Body of pancreas (tissue), 4 donors: Measurements from ENCODE around the gene TUBA8. TPM values are rescaled to one million over a fixed set of nuclear protein-coding genes. Genes with fewer than 3 reads are reported as not detected.
"Not testable (repeated sequence)": the region's sequence is repeated elsewhere in the genome, so short reads cannot be mapped to it uniquely, and the experiment has no call there.

Experiments used
- ATAC-seq: fragments of 150-250 bp; one replicate; pipeline ENCODE4 v1.9.1; 2016
- DNase-seq, 4 donors: peaks; one replicate each; pipeline ENCODE4 v3.0.0-alpha.2; 2019
- H3K27ac ChIP-seq, 4 donors: fragments of 200-600 bp; sonication (generic); 1 replicate in 3 of 4; 2 replicates in 1 of 4; pipeline versions ENCODE4 v1.5.1 to v1.6.1; 2016 to 2019; ENCODE audit warnings: mild to moderate bottlenecking in 1 of 4, mixed read lengths in 1 of 4, moderate library complexity in 1 of 4
- H3K27me3 ChIP-seq, 2 donors: fragments of 200-600 bp; sonication (generic); one replicate each; pipeline ENCODE4 v1.6.0; 2016; ENCODE audit warnings: mild to moderate bottlenecking in 1 of 2
- H3K36me3 ChIP-seq, 2 donors: fragments of 200-600 bp; sonication (generic); replicated peaks in 1 of 2; 2 replicates each; pipeline ENCODE4 v1.5.1; 2016; ENCODE audit warnings: low read depth in 2 of 2; ENCODE audit not compliant: insufficient read depth in 1 of 2
- H3K4me1 ChIP-seq: fragments of 200-600 bp; sonication (generic); one replicate; pipeline ENCODE4 v1.6.0; 2016
- H3K4me3 ChIP-seq, 2 donors: fragments of 200-600 bp; sonication (generic); 1 replicate in 1 of 2; 2 replicates in 1 of 2; pipeline ENCODE4 v1.5.1; 2016 to 2019
- H3K9me3 ChIP-seq, 3 donors: fragments of 200-600 bp; sonication (generic); 1 replicate in 2 of 3; 2 replicates in 1 of 3; pipeline ENCODE4 v1.5.1; 2016
- POLR2A ChIP-seq, 3 donors: fragments of 450-650 bp; IDR thresholded peaks; one replicate each; pipeline ENCODE4 v1.6.1; 2016; ENCODE audit warnings: antibody characterized with exemption in 3 of 3, mild to moderate bottlenecking in 2 of 3
- WGBS, 2 donors: methylation state at CpG; one replicate each; pipeline ENCODE4 v1.1.5; 2017; 5-methylcytosine and 5-hydroxymethylcytosine counted together
- intact Hi-C: fragments of 100-400 bp; cut with DNase I; formaldehyde crosslinking; loops from one replicate; pipeline ENCODE4 v1.15.1; 2023
- total RNA-seq, 2 donors: library from RNA; depleted of rRNA; stranded (reverse); fragments of >200 nt; gene quantifications; one replicate each; pipeline ENCODE4 v1.1.0, GENCODE V29; 2016
- TF ChIP-seq, protein P1 (sequence below), 7 experiments: fragments of 450-650 bp in 4 of 7; fragments of 200-600 bp in 3 of 7; sonication (generic) in 3 of 7; IDR thresholded peaks; one replicate each; pipeline ENCODE4 v1.5.1; 2016 to 2019; ENCODE audit warnings: antibody characterized with exemption in 7 of 7

Gene TUBA8
- total RNA-seq, 2 donors from 2014 or later: 5.2 to 8.6 TPM

DNA sequence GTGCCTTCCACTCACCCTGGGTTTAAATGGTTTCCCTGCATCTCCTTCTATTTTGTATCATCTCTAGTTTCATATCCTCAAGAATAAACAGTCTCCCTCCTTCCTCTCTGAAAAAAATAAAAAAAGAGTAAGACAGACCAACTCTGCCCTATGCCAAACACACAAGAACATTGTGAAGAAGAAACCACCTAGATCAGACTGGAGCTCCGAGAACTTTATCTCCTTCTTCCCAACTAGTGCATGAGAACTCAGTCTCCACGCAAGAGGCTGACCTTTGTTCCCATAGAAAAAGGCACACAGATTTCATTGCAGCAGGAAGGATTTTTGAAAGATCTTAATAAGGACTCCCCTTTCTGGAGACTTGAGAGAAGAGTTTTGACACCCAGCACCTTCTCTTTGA lies 41.6 kb upstream of the TUBA8 start:
- TF ChIP-seq, protein P1, sequence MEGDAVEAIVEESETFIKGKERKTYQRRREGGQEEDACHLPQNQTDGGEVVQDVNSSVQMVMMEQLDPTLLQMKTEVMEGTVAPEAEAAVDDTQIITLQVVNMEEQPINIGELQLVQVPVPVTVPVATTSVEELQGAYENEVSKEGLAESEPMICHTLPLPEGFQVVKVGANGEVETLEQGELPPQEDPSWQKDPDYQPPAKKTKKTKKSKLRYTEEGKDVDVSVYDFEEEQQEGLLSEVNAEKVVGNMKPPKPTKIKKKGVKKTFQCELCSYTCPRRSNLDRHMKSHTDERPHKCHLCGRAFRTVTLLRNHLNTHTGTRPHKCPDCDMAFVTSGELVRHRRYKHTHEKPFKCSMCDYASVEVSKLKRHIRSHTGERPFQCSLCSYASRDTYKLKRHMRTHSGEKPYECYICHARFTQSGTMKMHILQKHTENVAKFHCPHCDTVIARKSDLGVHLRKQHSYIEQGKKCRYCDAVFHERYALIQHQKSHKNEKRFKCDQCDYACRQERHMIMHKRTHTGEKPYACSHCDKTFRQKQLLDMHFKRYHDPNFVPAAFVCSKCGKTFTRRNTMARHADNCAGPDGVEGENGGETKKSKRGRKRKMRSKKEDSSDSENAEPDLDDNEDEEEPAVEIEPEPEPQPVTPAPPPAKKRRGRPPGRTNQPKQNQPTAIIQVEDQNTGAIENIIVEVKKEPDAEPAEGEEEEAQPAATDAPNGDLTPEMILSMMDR (IDR thresholded peaks at IDR 0.05): no peak
- TF ChIP-seq POLR2A (IDR thresholded peaks at IDR 0.05): no peak
- Histone ChIP-seq H3K4me3 (no peak overlapping the region), H3K9me3 (no peaks in the 10 kb centered on the region), H3K27ac (no peak overlapping the region), H3K27me3 (no peaks in the 10 kb centered on the region), H3K4me1 (no peaks in the 10 kb centered on the region), H3K36me3 (no peaks in the 10 kb centered on the region)
- intact Hi-C loops: loop anchor here (5.0 kb wide), 1 partner anchor 237 kb away; no protein-coding TSS in a partner anchor
- 54 to 58% methylated on average over 2 of the region's 2 CpGs for WGBS, 2 donors
- DNase-seq (no peak), ATAC-seq (no peak)

DNA sequence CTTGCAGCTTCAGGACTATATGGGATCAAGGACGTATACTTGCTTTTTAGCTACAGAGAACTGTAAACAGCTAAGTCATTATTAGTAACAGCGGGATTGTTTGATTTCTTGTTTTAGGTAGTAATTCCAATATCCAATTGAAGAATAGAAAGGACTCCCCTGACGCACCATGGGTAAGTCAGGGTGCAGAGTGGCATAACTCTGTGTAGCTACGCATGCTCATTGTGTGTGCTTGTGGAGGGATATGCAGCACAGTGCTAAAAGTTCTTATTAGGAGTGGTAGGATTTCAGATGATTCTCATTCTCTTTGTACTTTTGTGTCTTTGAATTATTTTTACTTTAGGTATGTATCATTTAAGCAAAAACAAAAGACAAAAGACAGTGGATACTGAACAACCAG lies 40.6 kb upstream of the TUBA8 start:
- TF ChIP-seq POLR2A (IDR thresholded peaks at IDR 0.05): no peak
- TF ChIP-seq, protein P1 (IDR thresholded peaks at IDR 0.05): no peak
- intact Hi-C loops: no loop called here
- no peaks in the 10 kb centered on the region for H3K9me3 ChIP-seq
- no peaks in the 10 kb centered on the region for H3K4me1 ChIP-seq
- ATAC-seq: no peak
- DNase-seq: no peak
- no peak overlapping the region for H3K27ac ChIP-seq
- 82 to 88% methylated on average over 4 of the region's 4 CpGs for WGBS, 2 donors
- no peak overlapping the region for H3K4me3 ChIP-seq
- no peaks in the 10 kb centered on the region for H3K36me3 ChIP-seq
- H3K27me3 ChIP-seq: no peaks in the 10 kb centered on the region

DNA sequence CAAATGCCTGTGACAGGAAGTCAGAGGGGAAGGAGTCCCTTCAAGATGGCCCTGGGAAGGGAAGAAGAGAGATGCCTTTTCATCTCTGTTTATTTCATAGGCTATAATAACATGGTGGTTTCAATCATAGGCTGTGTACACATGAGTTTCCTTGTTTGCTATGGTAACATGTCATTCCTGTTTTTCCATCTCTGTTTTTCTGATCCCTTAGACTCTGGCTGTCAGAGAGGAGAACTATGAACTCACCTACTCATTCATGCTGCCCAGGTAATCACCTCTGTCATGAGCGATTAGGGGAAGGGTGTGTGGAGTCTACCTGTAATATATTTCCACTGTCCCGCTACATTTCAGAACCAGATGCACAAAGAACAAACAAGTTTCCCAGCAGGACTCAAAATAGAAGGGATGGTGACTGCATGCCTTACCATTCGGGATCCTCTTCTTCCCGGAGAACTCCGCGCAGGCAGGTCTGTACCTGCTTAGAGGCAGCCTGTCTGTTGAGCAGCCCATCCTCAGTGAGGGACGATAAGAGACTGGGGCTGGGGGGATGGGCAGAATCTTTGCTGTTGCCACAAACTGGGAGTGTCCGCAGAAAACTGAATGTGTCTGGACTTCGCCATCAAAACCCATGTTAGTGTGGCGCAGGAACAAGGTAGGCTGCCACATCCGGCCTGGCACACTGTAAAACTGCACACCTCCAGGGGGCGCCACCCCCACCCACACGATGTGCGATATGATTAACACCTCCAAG lies 39.9 kb upstream of the TUBA8 start:
- peaks cover under 1% of the 10 kb centered on the region for H3K4me1 ChIP-seq
- H3K27me3 ChIP-seq: no peaks in the 10 kb centered on the region
- no peaks in the 10 kb centered on the region for H3K9me3 ChIP-seq
- ATAC-seq (no peak), DNase-seq (no peak)
- 67 to 69% methylated on average over 13 to 14 of the region's 14 CpGs for WGBS, 2 donors
- H3K36me3 ChIP-seq: no peaks in the 10 kb centered on the region
- TF ChIP-seq, protein P1 (IDR thresholded peaks at IDR 0.05): no peak
- TF ChIP-seq POLR2A (IDR thresholded peaks at IDR 0.05): no peak
- intact Hi-C loops: no loop called here
- H3K4me3 ChIP-seq: no peak overlapping the region
- no peak overlapping the region for H3K27ac ChIP-seq

DNA sequence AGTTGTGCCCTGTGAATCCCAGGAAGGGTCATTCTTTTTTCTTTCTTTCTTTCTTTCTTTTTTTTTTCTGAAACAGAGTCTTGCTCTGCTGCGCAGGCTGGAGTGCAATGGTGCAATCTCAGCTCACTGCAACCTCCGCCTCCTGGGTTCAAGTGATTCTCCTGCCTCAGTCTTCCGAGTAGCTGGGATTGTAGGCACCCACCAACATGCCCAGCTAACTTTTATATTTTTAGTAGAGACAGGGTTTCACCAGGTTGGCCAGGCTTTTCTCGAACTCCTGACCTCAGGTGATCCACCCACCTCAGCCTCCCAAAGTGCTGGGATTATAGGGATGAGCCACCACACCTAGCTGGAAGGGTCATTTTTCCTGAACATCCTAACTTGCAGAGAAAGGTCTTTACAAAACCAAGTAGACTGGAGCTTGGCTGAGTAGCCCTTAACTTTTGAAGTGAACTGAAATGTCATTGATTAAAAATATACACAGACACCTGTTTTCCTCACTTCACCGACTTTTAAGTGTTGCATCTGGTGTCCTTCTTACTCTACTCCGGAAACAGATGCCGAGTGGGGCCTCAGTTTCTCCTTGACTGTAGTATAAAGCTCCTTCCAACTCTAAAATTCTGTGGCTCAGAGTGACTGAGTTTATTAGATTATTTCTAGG lies 39.2 kb upstream of the TUBA8 start:
- H3K36me3 ChIP-seq, H3K4me1 ChIP-seq, H3K27me3 ChIP-seq, DNase-seq, ATAC-seq, H3K27ac ChIP-seq, H3K9me3 ChIP-seq, intact Hi-C loops, H3K4me3 ChIP-seq: not testable (repeated sequence)
- WGBS, 2 donors: 70 to 74% methylated on average over 7 of the region's 7 CpGs

DNA sequence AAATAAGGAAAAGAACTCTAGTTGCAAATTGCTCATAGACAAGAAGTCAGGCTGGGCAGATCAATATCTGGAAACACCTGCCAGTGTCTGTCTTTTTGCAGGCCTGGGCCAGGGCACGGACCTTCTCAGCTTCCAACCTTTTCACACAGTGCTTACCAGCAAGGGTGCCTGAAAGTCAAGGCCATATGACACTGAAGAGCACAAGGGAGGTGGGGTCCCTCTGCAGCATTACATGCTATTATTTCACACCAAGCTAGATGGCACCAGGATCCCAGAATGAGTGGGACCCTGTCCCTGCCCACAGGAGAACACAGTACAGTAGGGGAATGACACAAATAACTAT lies 38.7 kb upstream of the TUBA8 start:
- Histone ChIP-seq H3K27ac (no peak overlapping the region), H3K4me3 (no peak overlapping the region), H3K36me3 (no peaks in the 10 kb centered on the region), H3K9me3 (no peaks in the 10 kb centered on the region), H3K27me3 (no peaks in the 10 kb centered on the region), H3K4me1 (peaks cover 12% of the 10 kb centered on the region)
- DNase-seq (no peak), ATAC-seq (no peak)
- 14 to 31% methylated on average over 1 of the region's 1 CpG for WGBS, 2 donors
- intact Hi-C loops: no loop called here
- TF ChIP-seq, protein P1 (IDR thresholded peaks at IDR 0.05): no peak
- TF ChIP-seq POLR2A (IDR thresholded peaks at IDR 0.05): no peak
